ENCODE measurements around the gene HTR4. TPM values are rescaled to one million over a fixed set of nuclear protein-coding genes. Genes with fewer than 3 reads are reported as not detected.

HTR4 gene
- polyA plus RNA-seq, 3 donors = not detected

DNA sequence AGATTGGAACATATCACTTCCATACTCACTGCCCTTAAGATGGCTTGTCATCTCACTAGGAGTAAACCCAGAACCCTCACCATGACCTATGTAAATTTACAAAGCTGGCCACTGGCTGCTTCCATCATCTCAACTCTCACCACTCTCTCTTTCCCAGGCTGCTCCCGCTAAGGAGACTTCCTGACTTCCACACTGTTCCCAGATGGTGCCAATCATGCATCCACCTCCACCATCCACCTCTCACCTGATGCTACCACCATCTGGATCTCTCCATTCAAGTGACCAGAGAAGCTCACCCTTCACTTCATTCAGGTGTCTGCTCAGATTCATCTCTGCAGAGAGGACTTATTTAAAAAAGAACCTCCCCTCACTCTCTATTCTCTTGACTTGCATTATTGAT lies 91.3 kb downstream of the HTR4 start:
- TF ChIP-seq, protein P1, sequence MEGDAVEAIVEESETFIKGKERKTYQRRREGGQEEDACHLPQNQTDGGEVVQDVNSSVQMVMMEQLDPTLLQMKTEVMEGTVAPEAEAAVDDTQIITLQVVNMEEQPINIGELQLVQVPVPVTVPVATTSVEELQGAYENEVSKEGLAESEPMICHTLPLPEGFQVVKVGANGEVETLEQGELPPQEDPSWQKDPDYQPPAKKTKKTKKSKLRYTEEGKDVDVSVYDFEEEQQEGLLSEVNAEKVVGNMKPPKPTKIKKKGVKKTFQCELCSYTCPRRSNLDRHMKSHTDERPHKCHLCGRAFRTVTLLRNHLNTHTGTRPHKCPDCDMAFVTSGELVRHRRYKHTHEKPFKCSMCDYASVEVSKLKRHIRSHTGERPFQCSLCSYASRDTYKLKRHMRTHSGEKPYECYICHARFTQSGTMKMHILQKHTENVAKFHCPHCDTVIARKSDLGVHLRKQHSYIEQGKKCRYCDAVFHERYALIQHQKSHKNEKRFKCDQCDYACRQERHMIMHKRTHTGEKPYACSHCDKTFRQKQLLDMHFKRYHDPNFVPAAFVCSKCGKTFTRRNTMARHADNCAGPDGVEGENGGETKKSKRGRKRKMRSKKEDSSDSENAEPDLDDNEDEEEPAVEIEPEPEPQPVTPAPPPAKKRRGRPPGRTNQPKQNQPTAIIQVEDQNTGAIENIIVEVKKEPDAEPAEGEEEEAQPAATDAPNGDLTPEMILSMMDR (IDR thresholded peaks at IDR 0.05) = no peak
- no peaks in the 10 kb centered on the region for H3K9me3 ChIP-seq (replicated peaks in 1 of 2; ENCODE audit: control insufficient read depth in 1 of 2, insufficient read depth in 1 of 2, low read length in 2 of 2)
- no peak overlapping the region for H3K9ac ChIP-seq (ENCODE audit: insufficient read depth, low read length, poor library complexity, severe bottlenecking)
- no peaks in the 10 kb centered on the region for H3K4me1 Mint-ChIP-seq
- H3K27ac ChIP-seq (ENCODE audit: low read depth in 1 of 2, low read length in 2 of 2) = no peak overlapping the region
- no peak overlapping the region for H3K4me2 ChIP-seq (replicated peaks; ENCODE audit: extremely low read depth, low read length, poor library complexity, severe bottlenecking)
- H3K27me3 Mint-ChIP-seq (ENCODE audit: low read depth in 3 of 3) = peaks cover 1 to 3% (median 2%) of the 10 kb centered on the region in 3 donors
- no peak overlapping the region for H3K4me3 Mint-ChIP-seq
- no peaks in the 10 kb centered on the region for H3K79me2 ChIP-seq (ENCODE audit: insufficient read depth, low read length)
- H3K27me3 ChIP-seq (ENCODE audit: control insufficient read depth in 2 of 2, insufficient read depth in 2 of 2, low read length in 2 of 2) = peaks cover 0 to 2% of the 10 kb centered on the region in 2 donors
- WGBS (ENCODE audit: insufficient coverage) = 88% methylated on average over 1 of the region's 1 CpG
- no peak overlapping the region for H3K4me3 ChIP-seq (replicated peaks in 1 of 3; ENCODE audit: low read depth in 2 of 3, low read length in 3 of 3)
- H3K36me3 ChIP-seq (replicated peaks in 1 of 2; ENCODE audit: control insufficient read depth in 1 of 2, insufficient read depth in 2 of 2, low read length in 2 of 2) = no peaks in the 10 kb centered on the region
- H3K36me3 Mint-ChIP-seq = no peaks in the 10 kb centered on the region
- H3K4me1 ChIP-seq (ENCODE audit: control insufficient read depth in 1 of 2, insufficient read depth in 2 of 2, low read length in 2 of 2) = no peaks in the 10 kb centered on the region
- intact Hi-C loops (cut with micrococcal nuclease) = no loop called here
- H3K9me3 Mint-ChIP-seq = peaks cover 0 to 2% (median 0%) of the 10 kb centered on the region in 7 donors
- H2AFZ ChIP-seq (ENCODE audit: insufficient read depth, low read depth, low read length, poor library complexity, severe bottlenecking) = no peak overlapping the region
- DNase-seq = no peak
- no peaks in the 10 kb centered on the region for H4K20me1 ChIP-seq (ENCODE audit: insufficient read depth, low read length)
- H3K27ac Mint-ChIP-seq = no peak overlapping the region

DNA sequence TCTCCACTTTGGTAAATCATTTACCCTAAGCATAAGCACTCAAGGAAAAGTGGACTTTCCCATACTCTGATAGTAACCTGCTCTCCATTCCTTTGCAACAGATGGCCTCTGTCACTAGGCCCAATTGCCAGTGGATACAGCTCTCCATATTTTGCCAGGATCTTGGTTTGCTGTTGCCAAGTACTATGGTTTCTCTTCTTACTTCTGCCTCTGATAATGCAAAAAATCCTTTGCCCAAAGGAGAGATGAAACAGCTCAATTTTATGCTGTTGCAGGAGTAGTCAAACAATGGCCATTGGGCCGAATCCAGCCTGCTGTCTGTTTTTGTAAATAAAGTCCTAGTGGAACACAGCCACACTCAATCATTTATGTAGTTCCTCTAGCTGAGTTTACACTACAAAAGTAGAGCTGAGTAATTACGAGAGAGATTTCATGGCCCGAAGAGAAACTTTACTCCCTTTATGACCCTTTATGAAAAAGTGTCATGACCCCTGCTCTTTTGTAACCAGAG lies 92.5 kb downstream of the HTR4 start:
- no peak overlapping the region for H3K4me3 ChIP-seq (replicated peaks in 1 of 3; ENCODE audit: low read depth in 2 of 3, low read length in 3 of 3)
- Mint-ChIP-seq H3K27ac (no peak overlapping the region), H3K36me3 (no peaks in the 10 kb centered on the region), H3K4me3 (no peak overlapping the region), H3K9me3 (peaks cover 0 to 2% (median 0%) of the 10 kb centered on the region in 7 donors), H3K27me3 (ENCODE audit: low read depth in 3 of 3) (peaks cover 0 to 3% (median 1%) of the 10 kb centered on the region in 3 donors), H3K4me1 (no peaks in the 10 kb centered on the region)
- H3K4me1 ChIP-seq (ENCODE audit: control insufficient read depth in 1 of 2, insufficient read depth in 2 of 2, low read length in 2 of 2) = no peaks in the 10 kb centered on the region
- no CpG with 5 or more reads among the region's 3 CpGs for WGBS (ENCODE audit: insufficient coverage)
- H3K27me3 ChIP-seq (ENCODE audit: control insufficient read depth in 2 of 2, insufficient read depth in 2 of 2, low read length in 2 of 2) = peaks cover 0 to 2% of the 10 kb centered on the region in 2 donors
- H3K9me3 ChIP-seq (replicated peaks in 1 of 2; ENCODE audit: control insufficient read depth in 1 of 2, insufficient read depth in 1 of 2, low read length in 2 of 2) = no peaks in the 10 kb centered on the region
- H4K20me1 ChIP-seq (ENCODE audit: insufficient read depth, low read length) = no peaks in the 10 kb centered on the region
- DNase-seq = no peak
- intact Hi-C loops (cut with micrococcal nuclease) = no loop called here
- no peaks in the 10 kb centered on the region for H3K79me2 ChIP-seq (ENCODE audit: insufficient read depth, low read length)
- no peak overlapping the region for H3K9ac ChIP-seq (ENCODE audit: insufficient read depth, low read length, poor library complexity, severe bottlenecking)
- no peak overlapping the region for H3K27ac ChIP-seq (ENCODE audit: low read depth in 1 of 2, low read length in 2 of 2)
- H3K36me3 ChIP-seq (replicated peaks in 1 of 2; ENCODE audit: control insufficient read depth in 1 of 2, insufficient read depth in 2 of 2, low read length in 2 of 2) = no peaks in the 10 kb centered on the region
- TF ChIP-seq, protein P1 (IDR thresholded peaks at IDR 0.05) = no peak
- H3K4me2 ChIP-seq (replicated peaks; ENCODE audit: extremely low read depth, low read length, poor library complexity, severe bottlenecking) = no peak overlapping the region
- no peak overlapping the region for H2AFZ ChIP-seq (ENCODE audit: insufficient read depth, low read depth, low read length, poor library complexity, severe bottlenecking)
